OCI-LY7 (cell line): ENCODE data around the gene SMARCAD1. TPM values are rescaled to one million over a fixed set of nuclear protein-coding genes. Genes with fewer than 3 reads are reported as not detected.
"Not testable (repeated sequence)": the region's sequence is repeated elsewhere in the genome, so short reads cannot be mapped to it uniquely, and the experiment has no call there.

Experiments used
- BruUV-seq: library from RNA; stranded (reverse); fragments of 400-500 nt; replicated peaks from 2 replicates; lab custom pipeline; 2021; lab: Mats Ljungman, UMichigan
- CTCF ChIA-PET: fragments of 300-600 bp; sonication (Branson Sonifier 250); formaldehyde crosslinking; loops from one replicate; lab custom pipeline; 2022; ENCODE audit warnings: antibody characterized with exemption; ENCODE audit not compliant: unreplicated experiment; lab: Charles Lee
- POLR2A ChIA-PET: fragments of 300-600 bp; sonication (Branson Sonifier 250); formaldehyde crosslinking; loops from one replicate; lab custom pipeline; 2022; ENCODE audit warnings: antibody characterized with exemption; lab: Charles Lee
- DNase-seq: peaks from one replicate; pipeline ENCODE4 v3.0.0-alpha.2; 2015; ENCODE audit warnings: low spot score
- H2AFZ ChIP-seq: fragments of 200-600 bp; sonication (generic), shearing (Covaris generic); 2 replicates; pipeline ENCODE4 v1.6.1; 2014; ENCODE audit warnings: mild to moderate bottlenecking, antibody characterized with exemption, low read length, moderate library complexity
- H3K27ac ChIP-seq: fragments of 200-600 bp; sonication (generic); 2 replicates; pipeline ENCODE4 v1.5.1; 2014; ENCODE audit warnings: mixed run types, low read depth, mild to moderate bottlenecking, moderate library complexity, low read length, inconsistent platforms; ENCODE audit not compliant: poor library complexity, severe bottlenecking
- H3K36me3 ChIP-seq: fragments of 200-600 bp; sonication (generic); 2 replicates; pipeline ENCODE4 v1.6.1; 2014; ENCODE audit warnings: mild to moderate bottlenecking, antibody characterized with exemption, low read length, moderate library complexity, mixed read lengths; ENCODE audit not compliant: insufficient read depth
- H3K4me1 ChIP-seq: fragments of 200-600 bp; sonication (generic); 2 replicates; pipeline ENCODE4 v1.5.1; 2014; ENCODE audit warnings: mild to moderate bottlenecking, low read length; ENCODE audit not compliant: insufficient read depth, poor library complexity, severe bottlenecking
- H3K4me2 ChIP-seq: fragments of 200-600 bp; sonication (generic); 2 replicates; pipeline ENCODE4 v1.6.1; 2014; ENCODE audit warnings: mild to moderate bottlenecking, low read length
- H3K4me3 ChIP-seq: fragments of 200-600 bp; sonication (generic); 2 replicates; pipeline ENCODE4 v1.5.1; 2014; ENCODE audit warnings: mild to moderate bottlenecking, low read depth, low read length; ENCODE audit not compliant: poor library complexity, severe bottlenecking
- H3K79me2 ChIP-seq: fragments of 200-600 bp; sonication (generic); 2 replicates; pipeline ENCODE4 v1.6.1; 2016; ENCODE audit warnings: low read depth, mild to moderate bottlenecking, low read length, moderate library complexity, mixed read lengths; ENCODE audit not compliant: insufficient read depth
- H3K9me2 ChIP-seq: fragments of 200-600 bp; sonication (generic); 2 replicates; pipeline ENCODE4 v1.6.1; 2016; ENCODE audit warnings: mild to moderate bottlenecking, low read length, mixed read lengths; ENCODE audit not compliant: insufficient read depth
- H3K9me3 ChIP-seq: fragments of 200-600 bp; sonication (generic); 2 replicates; pipeline ENCODE4 v1.6.1; 2014; ENCODE audit warnings: mild to moderate bottlenecking, mixed run types, low read length, mixed read lengths
- H4K20me1 ChIP-seq: fragments of 200-600 bp; sonication (generic); 2 replicates; pipeline ENCODE4 v1.6.1; 2014; ENCODE audit warnings: mild to moderate bottlenecking, antibody characterized with exemption, low read length, moderate library complexity, mixed read lengths; ENCODE audit not compliant: insufficient read depth
- EZH2phosphoT487 ChIP-seq: fragments of 200-600 bp; sonication (generic); IDR thresholded peaks from 2 replicates; pipeline ENCODE4 v1.6.1; 2018; ENCODE audit warnings: low read depth, borderline replicate concordance, mild to moderate bottlenecking, mixed run types, antibody characterized with exemption, low read length, moderate library complexity, mixed read lengths
- intact Hi-C: fragments of 100-400 bp; cut with micrococcal nuclease; formaldehyde crosslinking; loops from one replicate; pipeline ENCODE4 v1.10.0; 2022; ENCODE audit not compliant: unreplicated experiment
- total RNA-seq, 2 experiments: library from RNA; depleted of rRNA in 1 of 2; stranded (reverse); fragments of >200 nt in 1 of 2; shearing (Covaris generic) in 1 of 2; gene quantifications; 2 replicates each; pipeline ENCODE4 v1.2.3, GENCODE V29; 2014 to 2022
- TF ChIP-seq, protein P1 (sequence below): fragments of 200-600 bp; sonication (generic); conservative IDR thresholded peaks from 2 replicates; pipeline ENCODE4 v1.5.1; 2014; ENCODE audit warnings: mild to moderate bottlenecking, antibody characterized with exemption, low read length, moderate library complexity, mixed read lengths

Gene SMARCAD1
- total RNA-seq, 2 experiments from 2014 or later: 29.9 to 47.5 TPM

DNA sequence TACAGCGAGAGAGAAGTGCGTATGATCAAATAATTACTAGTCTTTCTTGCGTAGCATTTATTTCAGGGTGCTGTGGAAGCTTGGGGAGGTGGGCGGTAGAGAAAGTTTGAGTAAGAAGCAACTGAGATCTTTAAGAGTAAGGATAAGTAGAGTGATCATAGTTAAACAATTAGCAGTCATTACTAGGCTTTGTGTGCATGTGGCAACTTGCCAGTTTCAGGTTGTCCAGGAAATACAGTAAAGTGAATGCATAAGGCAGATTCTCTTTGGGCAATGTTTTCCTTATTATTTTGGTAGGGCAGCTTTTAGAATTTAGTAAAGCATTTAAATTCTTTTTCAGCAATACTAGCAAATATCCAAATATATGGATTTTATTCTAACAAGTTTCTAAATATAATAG, 78.0 kb downstream of the SMARCAD1 start:
- no peak overlapping the region for H3K4me2 ChIP-seq
- H3K36me3 ChIP-seq: peaks cover 94% of the 10 kb centered on the region
- TF ChIP-seq, protein P1, sequence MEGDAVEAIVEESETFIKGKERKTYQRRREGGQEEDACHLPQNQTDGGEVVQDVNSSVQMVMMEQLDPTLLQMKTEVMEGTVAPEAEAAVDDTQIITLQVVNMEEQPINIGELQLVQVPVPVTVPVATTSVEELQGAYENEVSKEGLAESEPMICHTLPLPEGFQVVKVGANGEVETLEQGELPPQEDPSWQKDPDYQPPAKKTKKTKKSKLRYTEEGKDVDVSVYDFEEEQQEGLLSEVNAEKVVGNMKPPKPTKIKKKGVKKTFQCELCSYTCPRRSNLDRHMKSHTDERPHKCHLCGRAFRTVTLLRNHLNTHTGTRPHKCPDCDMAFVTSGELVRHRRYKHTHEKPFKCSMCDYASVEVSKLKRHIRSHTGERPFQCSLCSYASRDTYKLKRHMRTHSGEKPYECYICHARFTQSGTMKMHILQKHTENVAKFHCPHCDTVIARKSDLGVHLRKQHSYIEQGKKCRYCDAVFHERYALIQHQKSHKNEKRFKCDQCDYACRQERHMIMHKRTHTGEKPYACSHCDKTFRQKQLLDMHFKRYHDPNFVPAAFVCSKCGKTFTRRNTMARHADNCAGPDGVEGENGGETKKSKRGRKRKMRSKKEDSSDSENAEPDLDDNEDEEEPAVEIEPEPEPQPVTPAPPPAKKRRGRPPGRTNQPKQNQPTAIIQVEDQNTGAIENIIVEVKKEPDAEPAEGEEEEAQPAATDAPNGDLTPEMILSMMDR: no peak
- TF ChIP-seq EZH2phosphoT487: no peak
- H3K4me1 ChIP-seq: no peaks in the 10 kb centered on the region
- POLR2A ChIA-PET: interaction anchor here (0.6 kb wide), 1 partner anchor 16 kb away, joined by 3 read pairs; no protein-coding TSS in a partner anchor
- no peaks in the 10 kb centered on the region for H3K79me2 ChIP-seq
- H3K9me2 ChIP-seq: no peaks in the 10 kb centered on the region
- BruUV-seq: no TSS peak
- no peak for DNase-seq
- intact Hi-C loops: no loop called here
- H2AFZ ChIP-seq: no peak overlapping the region
- no peak overlapping the region for H3K4me3 ChIP-seq
- CTCF ChIA-PET: no interaction called here
- no peaks in the 10 kb centered on the region for H3K9me3 ChIP-seq
- no peak overlapping the region for H3K27ac ChIP-seq
- H4K20me1 ChIP-seq: no peaks in the 10 kb centered on the region

DNA sequence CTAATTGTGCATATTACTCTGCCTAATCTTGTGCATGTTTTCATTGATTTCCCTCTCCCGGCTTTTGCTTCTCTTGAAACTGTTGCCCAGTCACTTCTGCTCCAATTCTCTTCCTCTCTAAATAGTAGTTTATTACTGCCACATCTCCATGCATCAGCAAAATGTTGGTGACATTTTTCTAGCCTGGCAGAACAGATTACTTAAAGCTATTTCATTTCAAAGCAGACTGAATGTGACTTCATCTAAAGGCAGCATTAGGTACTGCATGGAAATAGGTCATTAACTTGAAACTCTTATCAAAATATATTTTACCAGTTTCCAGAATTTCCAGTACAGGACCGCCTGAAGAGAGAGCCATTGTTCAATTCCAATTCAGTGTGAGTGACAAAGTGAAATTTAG, 82.6 kb downstream of the SMARCAD1 start:
- TF ChIP-seq, protein P1: no peak; the same call in 1 of the 2 replicates
- no peak for TF ChIP-seq EZH2phosphoT487
- intact Hi-C loops: no loop called here
- ChIA-PET POLR2A (no interaction called here), CTCF (no interaction called here)
- H3K4me1 ChIP-seq: no peaks in the 10 kb centered on the region
- H3K27ac ChIP-seq: no peak overlapping the region
- H3K9me3 ChIP-seq: no peaks in the 10 kb centered on the region
- H3K9me2 ChIP-seq: no peaks in the 10 kb centered on the region
- DNase-seq: no peak
- H3K79me2 ChIP-seq: no peaks in the 10 kb centered on the region
- no peak overlapping the region for H3K4me3 ChIP-seq
- peaks cover 66% of the 10 kb centered on the region for H3K36me3 ChIP-seq
- no peak overlapping the region for H2AFZ ChIP-seq
- no peaks in the 10 kb centered on the region for H4K20me1 ChIP-seq
- no TSS peak for BruUV-seq
- no peak overlapping the region for H3K4me2 ChIP-seq

DNA sequence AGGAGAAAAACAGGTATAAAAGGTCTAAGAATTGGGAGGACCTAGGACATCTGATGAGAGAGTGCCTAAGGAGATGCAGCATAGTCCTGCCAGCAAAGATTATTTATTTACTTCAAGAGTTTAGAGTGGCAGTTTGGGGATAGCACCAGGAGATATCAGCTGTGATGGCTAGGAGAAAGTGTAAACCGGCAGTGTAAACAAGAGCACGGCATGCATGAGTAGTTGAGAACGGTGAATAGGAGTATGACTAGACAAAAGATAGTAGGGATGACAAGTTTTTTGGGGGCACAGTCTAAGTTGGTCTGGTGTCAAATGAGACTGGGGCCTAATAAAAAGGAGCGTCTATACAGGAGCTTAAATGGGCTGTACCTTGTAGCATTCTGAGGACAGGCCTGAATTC, 86.3 kb downstream of the SMARCAD1 start:
- H3K27ac ChIP-seq, CTCF ChIA-PET, H3K79me2 ChIP-seq, H3K4me1 ChIP-seq, H3K4me3 ChIP-seq, H3K9me3 ChIP-seq, DNase-seq, POLR2A ChIA-PET, H3K9me2 ChIP-seq, H3K4me2 ChIP-seq, intact Hi-C loops, H4K20me1 ChIP-seq, H2AFZ ChIP-seq, BruUV-seq: not testable (repeated sequence)
- H3K36me3 ChIP-seq: peaks cover 32% of the 10 kb centered on the region

DNA sequence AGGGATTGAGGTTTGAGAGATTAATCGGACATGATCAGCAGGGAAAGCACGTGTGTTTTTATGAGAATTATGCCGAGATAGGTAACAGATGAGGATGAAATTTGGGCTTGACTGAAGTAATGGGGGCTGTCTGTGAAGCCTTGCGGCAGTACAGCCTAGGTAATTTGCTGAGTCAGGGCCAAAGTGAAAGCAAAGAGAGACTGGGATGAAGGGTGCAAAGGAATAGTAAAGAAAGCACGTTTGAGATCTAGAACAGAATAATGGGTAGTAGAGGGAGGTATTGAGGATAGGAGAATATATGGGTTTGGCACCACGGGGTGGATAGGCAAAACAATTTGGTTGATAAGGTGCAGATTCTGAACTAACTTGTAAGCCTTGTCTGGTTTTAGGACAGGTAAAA, 87.8 kb downstream of the SMARCAD1 start:
- H3K79me2 ChIP-seq, H3K9me3 ChIP-seq, intact Hi-C loops, H2AFZ ChIP-seq, CTCF ChIA-PET, H3K4me3 ChIP-seq, H3K9me2 ChIP-seq, DNase-seq, H3K4me1 ChIP-seq, H3K27ac ChIP-seq, BruUV-seq, H4K20me1 ChIP-seq, H3K4me2 ChIP-seq, POLR2A ChIA-PET: not testable (repeated sequence)
- peaks cover 17% of the 10 kb centered on the region; the same call in 1 of the 2 replicates for H3K36me3 ChIP-seq
